ACHN (cell line): ENCODE data around the gene LDLRAP1.
"Not testable (repeated sequence)": the region's sequence is repeated elsewhere in the genome, so short reads cannot be mapped to it uniquely, and the experiment has no call there.

Experiments
- DNase-seq: peaks from one replicate; pipeline ENCODE4 v3.0.0-alpha.2; 2015
- in situ Hi-C: cut with HindIII; loops from 2 replicates; pipeline ENCODE4 v1.10.0; 2017; ENCODE audit warnings: low sequenced_read_pairs, low pct_ligation_motif_present, low pct_unique_long_range_greater_than_20kb

Gene LDLRAP1

GRCh38 chr1:25583519-25584370, 40.3 kb downstream of the LDLRAP1 start:
- in situ Hi-C loops = no loop called here
- no peak for DNase-seq

GRCh38 chr1:25586181-25586588, 42.8 kb downstream of the LDLRAP1 start:
- no peak for DNase-seq
- in situ Hi-C loops = no loop called here

- DNase-seq = no peak
- in situ Hi-C loops = no loop called here
Observed at GRCh38 chr1:25587290-25587689, 43.9 kb downstream of the LDLRAP1 start.

- in situ Hi-C loops, DNase-seq: not testable (repeated sequence)
Observed at GRCh38 chr1:25588224-25588623, 44.8 kb downstream of the LDLRAP1 start.

GRCh38 chr1:25588786-25589185, 45.4 kb downstream of the LDLRAP1 start:
- in situ Hi-C loops, DNase-seq: not testable (repeated sequence)

- no peak for DNase-seq
- in situ Hi-C loops = no loop called here
Observed at GRCh38 chr1:25590096-25590824, 46.9 kb downstream of the LDLRAP1 start.

GRCh38 chr1:25593861-25594260, 50.5 kb downstream of the LDLRAP1 start:
- in situ Hi-C loops = no loop called here
- no peak for DNase-seq

- in situ Hi-C loops = no loop called here
- no peak for DNase-seq
Observed at GRCh38 chr1:25594971-25595370, 51.6 kb downstream of the LDLRAP1 start.

- in situ Hi-C loops, DNase-seq: not testable (repeated sequence)
Observed at GRCh38 chr1:25596641-25597040, 53.2 kb downstream of the LDLRAP1 start.

- in situ Hi-C loops = no loop called here
- DNase-seq = no peak
Observed at GRCh38 chr1:25598879-25599278, 55.5 kb downstream of the LDLRAP1 start.

- in situ Hi-C loops = no loop called here
- no peak for DNase-seq
Observed at GRCh38 chr1:25599969-25600610, 56.7 kb downstream of the LDLRAP1 start.

- in situ Hi-C loops, DNase-seq: not testable (repeated sequence)
Observed at GRCh38 chr1:25600971-25601699, 57.7 kb downstream of the LDLRAP1 start.

- DNase-seq, in situ Hi-C loops: not testable (repeated sequence)
Observed at GRCh38 chr1:25603779-25604538, 60.6 kb downstream of the LDLRAP1 start.

GRCh38 chr1:25607123-25607522, 63.7 kb downstream of the LDLRAP1 start:
- in situ Hi-C loops = no loop called here
- no peak for DNase-seq

- in situ Hi-C loops = no loop called here
- peak; percentile 66 for DNase-seq
Observed at GRCh38 chr1:25608488-25609178, 65.2 kb downstream of the LDLRAP1 start.

GRCh38 chr1:25609921-25610320, 66.5 kb downstream of the LDLRAP1 start:
- no peak for DNase-seq
- in situ Hi-C loops = no loop called here

GRCh38 chr1:25610822-25611630, 67.6 kb downstream of the LDLRAP1 start:
- in situ Hi-C loops = no loop called here
- DNase-seq = no peak
